ENCODE data around the gene VEGFB.

Gene VEGFB

GRCh38 chr11:64284962-64285884 is 50.8 kb downstream of the VEGFB start, which contains the start of gene GPR137:
GPR137 (plus strand) TSS chr11:64285848; CDS start chr11:64286525, 677 bp downstream.
- peak; percentile 94 for DNase-seq

- DNase-seq: peak; percentile 27
Observed at GRCh38 chr11:64285885-64286800, 51.8 kb downstream of the VEGFB start.

- DNase-seq: no peak
Observed at GRCh38 chr11:64286801-64287159, 52.4 kb downstream of the VEGFB start.

GRCh38 chr11:64287676-64288352 is 53.4 kb downstream of the VEGFB start:
- DNase-seq: no peak

GRCh38 chr11:64288353-64288750 is 54.0 kb downstream of the VEGFB start:
- DNase-seq: no peak

Data from CD4-positive, alpha-beta T cell treated with Interleukin-6 for 4 hours (primary cell).